ENCODE measurements around the gene PRKG1. TPM values are rescaled to one million over a fixed set of nuclear protein-coding genes. Genes with fewer than 3 reads are reported as not detected.

The PRKG1 gene
- total and polyA plus RNA-seq, 2 of the 8 experiments (the other 6 are each of a cell fraction or from before 2014, with no cell fraction given) = 4.2 to 15.2 TPM

DNA sequence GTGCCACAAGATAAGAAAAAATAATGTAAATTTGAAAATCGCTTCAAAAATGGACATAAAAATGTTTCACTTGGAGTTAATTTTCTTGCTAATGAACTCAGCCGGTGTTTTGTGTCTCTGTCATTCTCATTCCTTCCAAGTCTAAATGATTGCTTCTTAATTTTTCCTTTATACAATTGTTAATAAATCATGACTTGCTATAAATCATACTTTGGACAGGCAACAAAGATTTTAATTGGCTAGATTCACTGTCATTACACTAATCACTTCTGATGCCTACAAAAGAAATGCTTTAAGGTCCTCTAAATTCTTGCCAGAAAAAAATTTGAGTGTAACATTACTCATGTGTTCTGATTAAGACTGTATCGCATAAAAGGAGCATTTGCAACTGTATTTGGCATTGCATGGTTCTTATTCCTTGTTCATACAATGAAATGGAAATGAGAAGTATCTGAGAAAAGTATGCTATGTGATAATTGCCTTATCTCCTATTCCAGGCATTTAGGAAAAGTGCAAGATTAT lies 1000.3 kb downstream of the PRKG1 start (continued):
- TF ChIP-seq RAD21 (IDR thresholded peaks at IDR 0.05 in 1 of 2, conservative IDR thresholded peaks at IDR 0.05 in 1 of 2; ENCODE audit: low read depth in 2 of 2, low read length in 2 of 2) = no peak
- TF ChIP-seq NRF1 (IDR thresholded peaks at IDR 0.05; ENCODE audit: low read depth, low read length) = no peak
- TF ChIP-seq BRCA1 (IDR thresholded peaks at IDR 0.05; ENCODE audit: low read depth, low read length) = no peak
- no peak for TF ChIP-seq TBP (IDR thresholded peaks at IDR 0.05; ENCODE audit: low read depth, low read length)
- no peak for TF ChIP-seq HDAC6 (IDR thresholded peaks at IDR 0.05; ENCODE audit: low read depth, low read length)
- TF ChIP-seq, protein P1, sequence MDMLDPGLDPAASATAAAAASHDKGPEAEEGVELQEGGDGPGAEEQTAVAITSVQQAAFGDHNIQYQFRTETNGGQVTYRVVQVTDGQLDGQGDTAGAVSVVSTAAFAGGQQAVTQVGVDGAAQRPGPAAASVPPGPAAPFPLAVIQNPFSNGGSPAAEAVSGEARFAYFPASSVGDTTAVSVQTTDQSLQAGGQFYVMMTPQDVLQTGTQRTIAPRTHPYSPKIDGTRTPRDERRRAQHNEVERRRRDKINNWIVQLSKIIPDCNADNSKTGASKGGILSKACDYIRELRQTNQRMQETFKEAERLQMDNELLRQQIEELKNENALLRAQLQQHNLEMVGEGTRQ (IDR thresholded peaks at IDR 0.05; ENCODE audit: low read length) = no peak
- TF ChIP-seq SUZ12 (IDR thresholded peaks at IDR 0.05; ENCODE audit: low read length) = no peak

Measured in H1 (cell line).